CD4-positive, alpha-beta T cell treated with Interleukin-21 for 1 hour (primary cell): ENCODE data around the gene PTRHD1.
A peak's percentile ranks its signal among the peaks of the same experiment; 100 is the strongest.
"Not testable (repeated sequence)": the region's sequence is repeated elsewhere in the genome, so short reads cannot be mapped to it uniquely, and the experiment has no call there.

Experiments used
- DNase-seq: peaks from one replicate; pipeline ENCODE4 v3.0.0-alpha.2; 2020

Gene PTRHD1

DNA sequence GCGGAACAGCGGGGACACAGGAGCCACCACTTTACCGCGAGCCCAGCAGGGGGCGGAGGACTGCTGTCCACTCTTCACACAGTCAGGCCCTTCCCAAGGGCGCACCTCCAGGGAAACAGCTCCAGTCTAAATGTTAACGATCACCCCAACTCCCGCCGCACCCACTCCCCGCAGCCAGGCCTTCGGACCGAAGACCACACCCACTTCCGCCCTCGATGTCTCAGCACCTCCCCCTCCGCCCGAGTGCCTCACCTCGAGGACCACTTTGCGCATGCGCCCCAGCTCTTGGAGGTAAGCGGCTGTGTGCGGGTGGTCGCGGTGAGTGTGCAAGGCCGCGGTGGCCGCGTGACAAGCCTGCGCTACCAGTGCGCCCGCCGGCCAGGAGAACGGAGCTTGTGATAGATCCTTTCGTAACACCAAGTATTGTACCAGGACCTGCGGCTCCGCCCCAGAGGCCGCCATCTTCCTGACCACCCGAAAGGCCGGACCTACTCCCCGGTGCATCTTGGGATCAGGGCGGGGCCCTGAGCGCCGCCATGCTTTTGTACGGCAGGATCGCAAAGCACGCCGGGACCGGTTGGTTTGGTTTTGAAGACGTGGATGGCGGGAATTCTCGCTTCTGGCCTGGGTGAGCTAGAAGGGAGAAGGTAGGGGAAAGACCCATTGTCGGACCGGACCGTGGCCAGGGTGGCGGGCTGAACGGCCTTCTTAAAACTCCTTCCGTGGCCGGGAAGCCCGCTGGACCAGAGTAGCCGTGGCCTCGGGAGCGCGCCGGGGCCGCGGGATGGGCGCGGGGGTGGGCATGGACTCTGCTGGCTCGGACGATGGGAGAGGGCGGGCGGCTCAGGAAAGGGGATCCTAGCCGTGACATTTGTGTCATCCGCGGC lies at the start of gene PTRHD1, which contains the start of gene CENPO:
PTRHD1 (minus strand) TSS at position 518 of the 887 bp plus-strand sequence; CDS start at position 504, 14 bp downstream.
CENPO (plus strand) TSS at position 552 of the 887 bp plus-strand sequence. CDS start 495 bp downstream, outside the sequence.
- peak; percentile 95 for DNase-seq

GRCh38 chr2:24842081-24843050 lies 49.2 kb upstream of the PTRHD1 start:
- DNase-seq = no peak

GRCh38 chr2:24840962-24841945 lies 48.1 kb upstream of the PTRHD1 start:
- DNase-seq = no peak

GRCh38 chr2:24840164-24840869 lies 47.1 kb upstream of the PTRHD1 start:
- DNase-seq = no peak

DNA sequence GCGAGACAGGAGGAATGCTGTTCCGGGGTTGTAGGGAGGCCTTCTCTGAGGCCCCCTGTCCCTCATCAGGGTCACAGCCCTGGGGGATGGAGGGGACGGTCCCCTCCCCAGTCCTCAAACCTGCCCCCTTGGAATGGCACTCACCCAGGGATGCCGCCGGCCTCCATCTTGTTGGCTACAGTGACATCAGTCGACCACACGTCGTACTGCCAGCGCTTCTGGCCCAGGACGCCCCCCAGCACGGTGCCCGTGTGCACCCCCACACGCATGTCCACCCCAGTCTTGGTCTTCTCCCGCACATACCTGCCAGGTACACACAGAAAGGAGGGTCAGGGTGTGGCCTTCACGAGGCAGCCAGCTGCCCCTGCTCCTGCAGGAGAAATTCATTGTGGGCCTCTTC lies 46.5 kb upstream of the PTRHD1 start:
- no peak for DNase-seq

GRCh38 chr2:24838541-24838940 lies 45.4 kb upstream of the PTRHD1 start:
- no peak for DNase-seq

DNA sequence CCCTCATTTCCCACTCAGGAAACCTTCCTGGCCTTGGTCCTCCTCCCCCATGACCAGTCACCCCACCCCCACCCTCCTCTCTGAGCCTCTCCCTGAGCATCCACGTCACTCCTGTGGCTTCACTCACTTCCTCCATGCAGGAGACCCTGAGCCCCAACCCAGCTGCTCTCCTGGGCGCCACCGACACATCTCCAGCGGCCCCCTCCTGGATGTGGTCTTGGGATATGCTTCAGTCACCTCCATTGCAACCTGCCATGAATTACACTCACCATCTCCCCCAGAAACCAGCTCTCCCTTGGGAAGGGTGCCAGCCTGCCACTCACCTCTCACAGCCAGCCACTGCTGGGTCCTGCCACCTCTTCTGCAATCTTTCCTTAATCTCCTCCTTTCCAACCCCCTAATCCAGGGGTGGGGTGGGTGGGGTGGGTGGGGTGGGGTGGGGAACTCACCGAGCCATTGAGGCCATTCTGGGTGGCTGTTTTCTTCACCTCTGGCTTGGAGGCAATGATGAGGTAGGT lies 44.9 kb upstream of the PTRHD1 start:
- DNase-seq = no peak

DNA sequence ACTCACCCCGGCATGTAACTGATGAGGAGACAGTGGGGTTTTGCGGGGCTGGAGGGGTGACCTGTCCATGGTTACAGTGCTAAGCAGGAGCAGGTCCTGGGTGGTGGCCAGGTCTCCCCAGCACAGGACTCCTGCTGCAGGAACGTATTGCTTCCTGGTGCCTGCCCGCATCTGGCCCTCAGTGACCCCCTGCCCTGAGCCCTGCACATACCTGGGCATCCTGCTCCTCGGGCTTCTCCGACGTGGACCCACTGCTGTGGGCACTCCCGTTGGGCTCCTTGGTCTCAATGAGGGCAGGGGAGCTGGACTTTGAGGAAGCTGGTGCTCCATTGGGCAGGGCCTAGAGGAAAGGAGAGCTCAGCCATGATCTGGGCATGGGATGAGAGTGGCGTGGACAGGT lies 43.5 kb upstream of the PTRHD1 start:
- no peak for DNase-seq

- no peak for DNase-seq
These were observed 43.0 kb upstream of the PTRHD1 start for GRCh38 chr2:24836206-24836605.

GRCh38 chr2:24835411-24835810 lies 42.2 kb upstream of the PTRHD1 start:
- DNase-seq = not testable (repeated sequence)

DNA sequence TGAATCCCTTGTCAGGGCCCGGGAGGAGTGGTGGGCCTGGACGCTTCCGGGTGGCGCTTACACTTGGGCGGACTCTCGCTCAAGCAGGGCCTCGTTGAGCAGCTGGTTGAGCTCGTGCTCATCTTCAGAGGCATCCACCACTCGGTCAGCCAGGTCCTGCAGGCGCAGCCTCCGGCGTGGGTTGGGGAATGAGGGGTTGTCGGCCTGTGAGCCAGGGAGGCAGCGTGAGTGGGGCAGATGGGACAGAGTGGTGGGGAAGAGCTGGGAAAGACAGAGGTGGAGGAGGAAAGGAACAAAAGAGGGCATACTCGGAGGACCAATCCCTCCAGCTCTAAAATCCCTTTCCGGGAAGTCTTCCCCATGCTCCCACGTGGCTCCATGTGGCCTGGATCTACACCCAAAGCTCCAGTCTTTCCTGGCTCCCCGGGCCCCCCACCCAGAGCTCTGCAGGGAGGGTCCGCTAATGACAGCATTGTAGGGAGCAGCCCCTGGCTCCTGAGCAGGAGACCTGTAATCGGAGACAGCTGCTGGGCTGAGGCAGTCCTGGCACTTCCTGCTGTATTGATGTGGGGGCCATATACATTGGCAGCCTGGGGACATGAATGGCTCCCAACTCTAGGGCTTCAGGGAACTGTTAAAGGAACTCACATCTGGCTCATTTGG lies 41.7 kb upstream of the PTRHD1 start:
- no peak for DNase-seq

DNA sequence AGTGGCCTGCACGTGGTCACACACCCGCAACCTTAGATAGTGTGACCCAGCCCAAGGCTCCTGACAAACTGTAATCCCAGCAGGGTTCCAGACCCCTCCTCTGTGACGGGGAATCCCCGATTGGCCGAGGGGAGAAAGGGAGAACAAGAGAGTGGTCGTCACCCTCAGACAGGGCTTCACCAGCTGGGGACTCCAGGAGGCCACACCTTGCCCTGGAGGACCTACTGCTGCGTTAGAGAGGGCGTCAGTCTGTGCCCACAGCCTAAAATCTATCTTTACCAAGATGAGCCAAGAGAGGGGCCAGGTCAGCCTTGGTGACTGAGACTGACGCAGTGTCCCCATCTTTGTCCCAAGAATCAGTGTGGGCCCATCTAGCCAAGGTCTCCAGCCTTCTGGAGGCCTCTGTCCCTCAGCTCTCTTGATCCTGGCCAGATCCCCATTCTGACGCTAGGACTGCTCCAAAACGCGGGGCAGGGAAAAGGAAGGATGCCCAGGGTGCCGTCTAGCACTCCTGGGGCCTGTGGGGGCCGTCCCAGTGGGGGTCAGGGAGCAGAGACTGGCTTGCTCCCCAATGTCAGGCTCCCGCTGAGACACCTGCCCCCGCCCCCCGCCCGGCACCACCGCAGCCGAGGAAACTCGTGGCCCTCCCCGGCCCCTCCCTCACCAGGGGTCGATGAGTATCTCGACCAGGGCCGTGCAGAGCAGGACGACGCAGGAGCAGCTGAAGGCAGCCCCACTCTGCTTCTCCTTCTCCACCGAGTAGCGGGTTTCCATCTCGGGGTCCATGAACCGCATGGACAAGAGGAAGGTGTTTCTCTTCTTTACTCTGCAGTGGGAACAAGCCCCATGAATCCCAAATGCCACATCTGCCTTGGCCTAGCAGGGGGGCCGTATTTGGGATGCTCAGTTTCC lies 40.9 kb upstream of the PTRHD1 start:
- DNase-seq = no peak

GRCh38 chr2:24832931-24833701 lies 39.9 kb upstream of the PTRHD1 start:
- DNase-seq = no peak

DNA sequence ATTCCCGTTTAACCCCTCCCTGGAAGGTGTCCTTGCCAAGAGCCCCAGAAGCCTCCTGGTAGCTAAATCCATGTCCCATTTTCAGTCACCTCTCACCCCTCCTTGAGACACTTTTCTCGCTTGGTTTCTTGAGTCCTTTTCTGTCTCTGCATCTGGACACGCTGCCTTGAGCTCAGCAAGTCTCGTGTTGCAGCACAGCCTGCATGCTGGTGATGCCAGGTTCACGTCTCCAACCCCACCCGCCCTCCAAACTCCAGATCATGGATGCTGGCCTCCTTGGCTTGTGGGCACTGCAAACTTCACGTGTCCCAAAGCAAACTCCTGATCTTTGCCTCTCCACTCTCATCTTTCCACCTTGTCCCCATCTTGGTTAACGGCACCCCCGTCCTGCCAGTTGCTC lies 39.3 kb upstream of the PTRHD1 start:
- no peak for DNase-seq

DNA sequence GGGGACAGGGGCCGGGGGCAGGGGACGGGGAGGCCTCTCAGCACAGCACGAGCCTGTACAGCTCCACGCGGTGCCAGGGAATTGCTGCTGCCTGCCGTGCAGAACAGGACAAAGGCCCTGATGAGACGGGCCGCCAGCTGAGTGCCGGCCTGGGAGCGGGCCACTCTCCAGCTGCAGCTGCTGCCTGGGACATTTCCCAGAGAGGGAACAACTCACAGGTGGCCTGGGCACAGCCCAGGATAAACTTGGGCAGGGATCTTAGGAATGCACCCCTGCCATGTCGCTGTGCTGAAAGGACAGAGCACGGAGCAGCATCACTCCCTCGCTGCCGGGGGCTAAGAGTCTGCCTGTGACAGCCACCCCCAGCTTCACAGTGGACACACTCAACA lies 38.9 kb upstream of the PTRHD1 start:
- no peak for DNase-seq

DNA sequence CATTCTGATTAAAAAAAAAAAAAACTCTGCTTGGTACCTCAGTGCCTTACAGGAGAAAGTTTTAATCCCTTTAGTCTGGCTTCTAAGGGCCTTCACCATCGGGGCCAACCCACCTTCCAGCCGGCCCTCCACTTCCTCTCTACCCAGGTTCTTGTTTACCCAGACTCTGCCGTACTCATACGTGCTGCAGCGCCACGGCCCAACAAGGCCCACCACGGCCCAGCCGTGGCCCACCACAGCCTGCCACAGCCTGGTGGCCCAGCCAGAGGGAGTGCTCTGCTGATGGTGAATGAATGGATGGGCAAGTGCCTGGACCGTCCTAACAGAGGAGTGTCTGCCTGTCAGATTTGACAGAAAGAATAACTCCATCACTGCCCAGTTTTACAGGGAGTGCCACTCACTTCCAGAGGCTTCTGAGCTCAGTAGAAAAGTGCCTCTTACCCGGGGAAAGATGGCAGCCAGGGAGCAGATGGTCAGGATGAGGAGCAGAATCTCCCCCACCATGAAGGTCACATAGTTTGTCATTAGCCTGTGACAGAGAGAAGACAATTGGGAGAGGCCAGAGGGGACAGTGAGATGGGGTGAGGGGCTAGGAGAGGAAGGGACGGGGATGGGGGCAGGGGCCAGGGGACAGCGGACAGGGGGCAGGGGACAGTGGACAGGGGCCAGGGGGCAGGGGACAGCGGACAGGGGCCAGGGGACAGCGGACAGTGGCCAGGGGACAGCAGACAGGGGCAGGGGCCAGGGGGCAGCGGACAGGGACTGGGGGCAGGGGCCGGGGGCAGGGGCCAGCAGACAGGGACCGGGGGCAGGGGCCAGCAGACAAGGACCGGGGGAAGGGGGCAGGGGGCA lies 38.3 kb upstream of the PTRHD1 start:
- no peak for DNase-seq

DNA sequence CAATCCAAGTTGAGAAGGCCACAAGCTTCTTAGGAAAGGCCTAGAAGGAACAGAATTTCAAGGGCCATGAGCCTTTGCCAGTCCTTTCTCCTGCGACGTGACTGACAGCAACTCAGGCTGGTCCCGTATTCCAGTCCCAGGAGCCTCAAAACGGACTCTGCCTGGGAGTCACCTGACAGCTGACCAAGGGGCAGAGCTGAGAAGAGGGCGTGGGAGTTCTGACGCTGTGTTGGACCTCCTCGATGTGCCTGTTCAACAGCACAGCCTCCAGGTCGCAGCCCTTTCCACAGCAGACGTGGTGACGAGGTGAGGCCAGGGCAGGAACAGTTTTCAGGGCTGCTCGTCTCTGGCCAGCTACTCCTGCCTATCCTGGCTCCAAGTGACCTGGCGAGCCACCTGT lies 37.6 kb upstream of the PTRHD1 start:
- DNase-seq = no peak

DNA sequence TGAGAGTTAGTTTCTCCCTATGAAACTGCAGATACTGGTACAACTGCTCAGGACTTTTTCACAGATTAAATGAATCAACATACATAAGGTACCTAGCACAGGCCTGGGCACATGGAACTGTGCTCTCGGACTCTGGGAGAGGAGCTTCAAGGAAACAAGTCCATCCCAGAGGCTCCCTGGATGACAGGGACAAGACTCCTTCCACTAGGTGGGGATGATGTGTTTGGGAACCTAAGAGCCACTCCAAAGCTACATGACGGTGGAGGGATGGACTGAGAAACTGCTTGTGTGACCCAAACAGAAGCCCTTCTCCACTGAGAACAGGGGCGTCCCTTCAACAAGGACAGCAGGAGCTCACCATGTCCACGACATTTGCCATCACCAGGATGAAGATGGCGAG lies 37.2 kb upstream of the PTRHD1 start:
- no peak for DNase-seq
